H9 (cell line): Measurements from ENCODE around the gene RASGRF2. TPM values are rescaled to one million over a fixed set of nuclear protein-coding genes. Genes with fewer than 3 reads are reported as not detected.

Source experiments
- DNase-seq: peaks from one replicate; pipeline ENCODE4 v3.0.0-alpha.2; 2017
- H2AFZ ChIP-seq: one replicate; pipeline ENCODE4 v1.6.1; 2013; ENCODE audit warnings: mild to moderate bottlenecking, low read length, control low read depth, moderate library complexity
- H2AK5ac ChIP-seq: 2 replicates; pipeline ENCODE4 v1.6.1; 2013; ENCODE audit warnings: low read length, control low read depth, mixed read lengths; ENCODE audit not compliant: insufficient read length
- H2BK120ac ChIP-seq: one replicate; pipeline ENCODE4 v1.6.1; 2013; ENCODE audit warnings: low read depth, mild to moderate bottlenecking, low read length, control low read depth, inconsistent platforms; ENCODE audit not compliant: poor library complexity, severe bottlenecking
- H2BK12ac ChIP-seq: 2 replicates; pipeline ENCODE4 v1.6.1; 2013; ENCODE audit warnings: low read length, control low read depth, mixed read lengths, low read depth; ENCODE audit not compliant: insufficient read length
- H2BK15ac ChIP-seq: 2 replicates; pipeline ENCODE4 v1.6.1; 2013; ENCODE audit warnings: low read depth, low read length, control low read depth
- H2BK20ac ChIP-seq: one replicate; pipeline ENCODE4 v1.6.1; 2013; ENCODE audit warnings: low read depth, mild to moderate bottlenecking, low read length, control low read depth, inconsistent platforms; ENCODE audit not compliant: poor library complexity, severe bottlenecking
- H2BK5ac ChIP-seq: 2 replicates; pipeline ENCODE4 v1.6.1; 2013; ENCODE audit warnings: low read length, control low read depth, mixed read lengths; ENCODE audit not compliant: insufficient read length
- H3K14ac ChIP-seq: 2 replicates; pipeline ENCODE4 v1.6.1; 2013; ENCODE audit warnings: low read length, control low read depth; ENCODE audit not compliant: insufficient read depth
- H3K18ac ChIP-seq: 2 replicates; pipeline ENCODE4 v1.6.1; 2013; ENCODE audit warnings: low read depth, mild to moderate bottlenecking, mixed read lengths, low read length, control low read depth; ENCODE audit not compliant: insufficient read length
- H3K23ac ChIP-seq: 2 replicates; pipeline ENCODE4 v1.6.1; 2013; ENCODE audit warnings: low read length, control low read depth, mixed read lengths, low read depth; ENCODE audit not compliant: insufficient read length
- H3K23me2 ChIP-seq: 2 replicates; pipeline ENCODE4 v1.6.1; 2013; ENCODE audit warnings: low read depth, mild to moderate bottlenecking, mixed read lengths, low read length, control low read depth; ENCODE audit not compliant: insufficient read length, poor library complexity, severe bottlenecking
- H3K27ac ChIP-seq: 2 replicates; pipeline ENCODE4 v1.5.1; 2013; ENCODE audit warnings: low read length, control low read depth, mixed read lengths, low read depth; ENCODE audit not compliant: insufficient read length
- H3K27me3 ChIP-seq: 2 replicates; pipeline ENCODE4 v1.6.1; 2013; ENCODE audit warnings: low read length, control low read depth, inconsistent platforms; ENCODE audit not compliant: insufficient read depth
- H3K4ac ChIP-seq: 2 replicates; pipeline ENCODE4 v1.6.1; 2013; ENCODE audit warnings: low read depth, mild to moderate bottlenecking, control low read depth, inconsistent platforms, low read length, moderate library complexity
- H3K4me1 ChIP-seq: 2 replicates; pipeline ENCODE4 v1.6.1; 2013; ENCODE audit warnings: low read length, control low read depth, inconsistent platforms; ENCODE audit not compliant: insufficient read depth
- H3K4me2 ChIP-seq: 2 replicates; pipeline ENCODE4 v1.6.1; 2013; ENCODE audit warnings: low read length, control low read depth, mixed read lengths; ENCODE audit not compliant: insufficient read length, insufficient read depth
- H3K56ac ChIP-seq: 2 replicates; pipeline ENCODE4 v1.6.1; 2013; ENCODE audit warnings: low read depth, mild to moderate bottlenecking, mixed read lengths, low read length, control low read depth; ENCODE audit not compliant: insufficient read length
- H3K79me1 ChIP-seq: 2 replicates; pipeline ENCODE4 v1.6.1; 2013; ENCODE audit warnings: low read depth, mild to moderate bottlenecking, moderate library complexity, low read length, control low read depth, inconsistent platforms; ENCODE audit not compliant: insufficient read depth, poor library complexity, severe bottlenecking
- H3K79me2 ChIP-seq: 2 replicates; pipeline ENCODE4 v1.6.1; 2013; ENCODE audit warnings: low read length, control low read depth, inconsistent platforms; ENCODE audit not compliant: insufficient read depth
- H3K9ac ChIP-seq: 2 replicates; pipeline ENCODE4 v1.6.1; 2013; ENCODE audit warnings: low read length, control low read depth, mixed read lengths; ENCODE audit not compliant: insufficient read length; ENCODE audit errors: extremely low read depth
- H3K9me3 ChIP-seq: one replicate; pipeline ENCODE4 v1.6.1; 2013; ENCODE audit warnings: low read depth, low read length, inconsistent platforms; ENCODE audit not compliant: control insufficient read depth
- H3T11ph ChIP-seq: one replicate; pipeline ENCODE4 v1.6.1; 2013; ENCODE audit warnings: mild to moderate bottlenecking, low read length, control low read depth, inconsistent platforms
- H4K20me1 ChIP-seq: one replicate; pipeline ENCODE4 v1.6.1; 2013; ENCODE audit not compliant: control insufficient read depth, insufficient read length, insufficient read depth
- H4K5ac ChIP-seq: 2 replicates; pipeline ENCODE4 v1.6.1; 2013; ENCODE audit warnings: low read depth, mild to moderate bottlenecking, mixed read lengths, low read length, control low read depth; ENCODE audit not compliant: insufficient read length
- H4K8ac ChIP-seq: replicated peaks from 2 replicates; pipeline ENCODE4 v1.6.1; 2013; ENCODE audit warnings: low read length, control low read depth, mixed read lengths, low read depth; ENCODE audit not compliant: insufficient read length
- H4K91ac ChIP-seq: 2 replicates; pipeline ENCODE4 v1.6.1; 2013; ENCODE audit warnings: low read depth, mild to moderate bottlenecking, moderate library complexity, mixed read lengths, low read length, control low read depth; ENCODE audit not compliant: insufficient read length
- H3K27ac Mint-ChIP-seq, 3 experiments: 2 replicates in 2 of 3; 3 replicates in 1 of 3; pipeline ENCODE4 v1.8.0; 2020 to 2021; ENCODE audit warnings: mixed read lengths in 3 of 3, mild to moderate bottlenecking in 1 of 3, moderate library complexity in 1 of 3
- H3K27me3 Mint-ChIP-seq: 2 replicates; pipeline ENCODE4 v1.8.0; 2021; ENCODE audit warnings: low read depth, mild to moderate bottlenecking, moderate library complexity, mixed read lengths
- H3K36me3 Mint-ChIP-seq, 3 experiments: 2 replicates in 2 of 3; 3 replicates in 1 of 3; pipeline ENCODE4 v1.8.0; 2020 to 2021; ENCODE audit warnings: low read depth in 3 of 3, mixed read lengths in 3 of 3; ENCODE audit not compliant: insufficient read depth in 1 of 3
- H3K4me1 Mint-ChIP-seq, 2 experiments: 2 replicates each; pipeline ENCODE4 v1.8.0; 2020; ENCODE audit warnings: mixed read lengths in 2 of 2
- H3K4me3 Mint-ChIP-seq, 2 experiments: 2 replicates in 1 of 2; 3 replicates in 1 of 2; pipeline ENCODE4 v1.8.0; 2020 to 2021; ENCODE audit warnings: mild to moderate bottlenecking in 2 of 2, mixed read lengths in 2 of 2, moderate library complexity in 1 of 2
- H3K9me3 Mint-ChIP-seq, 2 experiments: 2 replicates in 1 of 2; 3 replicates in 1 of 2; pipeline ENCODE4 v1.8.0; 2020; ENCODE audit warnings: mild to moderate bottlenecking in 2 of 2, mixed read lengths in 2 of 2, moderate library complexity in 1 of 2
- CTCF ChIP-seq: fragments of 200-600 bp; sonication (generic); conservative IDR thresholded peaks from 3 replicates; pipeline ENCODE4 v1.8.0; 2021; ENCODE audit warnings: antibody characterized with exemption, mild to moderate bottlenecking
- WGBS: extraction: QIAGEN DNeasy Blood & Tissue Kit; methylation state at CpG from one replicate; pipeline ENCODE4 v1.1.7; 2013; ENCODE audit warnings: missing lambda C conversion rate, low lambda C conversion rate, mixed read lengths; ENCODE audit not compliant: insufficient read length; ENCODE audit errors: extremely low coverage; 5-methylcytosine and 5-hydroxymethylcytosine counted together
- total RNA-seq: library from RNA; stranded (reverse); gene quantifications from 2 replicates; pipeline ENCODE4 v1.2.1, GENCODE V29; 2021

The RASGRF2 gene
- total RNA-seq, 1 experiment from 2014 or later: 13.5 TPM

DNA sequence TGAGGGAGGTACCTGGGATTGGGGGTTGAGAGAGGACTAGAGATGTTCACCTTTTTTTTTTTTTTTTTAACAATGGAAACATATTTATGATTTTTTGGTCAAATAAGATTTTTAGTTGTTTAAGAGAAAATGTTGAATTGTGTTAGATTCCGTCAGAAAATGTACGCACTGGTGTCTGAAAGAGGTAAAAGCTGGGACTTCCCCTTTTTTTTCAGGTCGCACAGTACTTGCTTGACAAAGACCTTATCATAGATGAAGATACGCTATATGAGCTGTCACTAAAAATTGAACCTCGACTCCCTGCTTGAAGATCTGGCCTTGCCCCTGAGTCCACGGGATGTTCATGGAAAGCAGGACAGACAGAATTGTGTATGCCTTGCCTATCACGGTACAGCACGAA lies 265.3 kb downstream of the RASGRF2 start:
- H3K4me1 ChIP-seq: no peaks in the 10 kb centered on the region
- no peaks in the 10 kb centered on the region for H3K9me3 ChIP-seq
- H2BK20ac ChIP-seq: no peak overlapping the region
- no peak overlapping the region for H3K9ac ChIP-seq
- H3K56ac ChIP-seq: no peak overlapping the region
- no peak overlapping the region for H2BK15ac ChIP-seq
- H3K14ac ChIP-seq: no peak overlapping the region
- TF ChIP-seq CTCF: no peak
- H2BK12ac ChIP-seq: no peak overlapping the region
- no peak overlapping the region for H4K91ac ChIP-seq
- H3K79me2 ChIP-seq: no peaks in the 10 kb centered on the region
- Mint-ChIP-seq H3K9me3 (no peaks in the 10 kb centered on the region), H3K27ac (no peak overlapping the region), H3K4me3 (no peak overlapping the region), H3K4me1 (no peaks in the 10 kb centered on the region), H3K36me3 (no peaks in the 10 kb centered on the region), H3K27me3 (no peaks in the 10 kb centered on the region; the same call in 1 of the 2 replicates)
- WGBS: 100% methylated on average over 2 of the region's 8 CpGs
- H2AK5ac ChIP-seq: no peak overlapping the region
- no peak overlapping the region for H3K27ac ChIP-seq
- H2AFZ ChIP-seq: no peak overlapping the region
- H3K79me1 ChIP-seq: no peaks in the 10 kb centered on the region
- no peaks in the 10 kb centered on the region for H3K23me2 ChIP-seq
- H3K4ac ChIP-seq: no peak overlapping the region
- H2BK120ac ChIP-seq: no peak overlapping the region
- H3K18ac ChIP-seq: no peak overlapping the region
- H4K5ac ChIP-seq: no peak overlapping the region
- H3K4me2 ChIP-seq: no peak overlapping the region
- H3T11ph ChIP-seq: no peak overlapping the region
- no peak overlapping the region for H4K8ac ChIP-seq
- H3K23ac ChIP-seq: no peak overlapping the region
- no peak for DNase-seq
- no peak overlapping the region for H2BK5ac ChIP-seq
- H4K20me1 ChIP-seq: no peaks in the 10 kb centered on the region
- H3K27me3 ChIP-seq: no peaks in the 10 kb centered on the region
